ENCODE measurements around the gene ARL8B.
A peak's percentile ranks its signal among the peaks of the same experiment; 100 is the strongest.

DNA sequence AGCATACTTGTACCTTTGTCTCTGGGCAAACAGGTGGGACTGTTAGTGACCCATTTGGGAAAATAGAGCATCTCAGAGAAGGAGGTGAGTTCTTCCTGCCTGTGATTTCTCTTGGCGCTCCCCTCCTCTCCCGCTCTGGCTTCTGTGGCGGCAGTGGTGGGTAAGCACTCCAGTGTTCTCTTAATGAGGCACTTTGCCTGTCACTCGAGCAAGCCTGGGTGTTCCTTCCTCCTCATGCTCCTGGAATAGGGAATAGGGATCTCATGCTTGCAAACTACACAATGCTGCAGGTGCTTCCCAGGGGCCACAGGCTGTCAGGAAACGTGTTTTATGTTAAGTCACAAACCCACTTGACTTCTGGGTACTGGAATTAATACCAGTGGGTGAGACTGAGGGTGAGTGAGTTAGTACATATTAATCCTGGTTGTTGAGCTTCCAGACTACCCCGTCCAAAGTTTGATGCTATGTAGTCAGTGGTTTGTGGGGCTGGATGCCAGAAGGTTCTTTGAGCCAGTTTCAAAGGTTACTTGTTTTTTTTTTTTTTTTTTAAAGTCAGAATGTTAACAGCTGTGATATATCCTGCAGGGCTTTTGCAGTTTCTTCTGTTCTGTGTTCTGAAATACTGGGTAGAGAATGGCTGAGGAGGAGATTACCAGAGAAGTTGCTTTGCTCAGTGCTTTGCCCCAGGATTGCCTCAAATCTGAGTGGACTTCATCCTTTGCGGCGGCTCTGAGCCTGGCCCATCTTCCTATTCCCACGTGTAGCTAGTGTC lies 95.9 kb downstream of the ARL8B start:
- TF ChIP-seq POLR2AphosphoS5 (IDR thresholded peaks at IDR 0.05; ENCODE audit: low read depth, low read length) (no peak; the same call in 1 of the 2 replicates), POLR2A (IDR thresholded peaks at IDR 0.05; ENCODE audit: low read depth, low read length) (peak; percentile 34; the same call in 1 of the 2 replicates)
